Measurements from ENCODE around the gene C17orf58. TPM values are rescaled to one million over a fixed set of nuclear protein-coding genes. Genes with fewer than 3 reads are reported as not detected.

Gene C17orf58
- total and polyA plus RNA-seq, 9 of the 15 experiments (the other 6 are each of a cell fraction or from before 2014, with no cell fraction given): 8.6 to 37.4 (median 27.6) TPM

- no TSS peak for BruUV-seq (replicated peaks)
- CTCF ChIA-PET (ENCODE audit: low intra/inter-chr PET ratio): no interaction called here
- Histone ChIP-seq H3K36me3 (ENCODE audit: control insufficient read depth, insufficient read depth, low read length) (peaks cover 28% of the 10 kb centered on the region; the same call in 2 of the 3 replicates), H3K4me1 (replicated peaks in 1 of 2; ENCODE audit: control insufficient read depth in 2 of 2, insufficient read depth in 2 of 2, low read length in 2 of 2) (peaks cover 8 to 14% of the 10 kb centered on the region in 2 experiments), H4K20me1 (replicated peaks; ENCODE audit: control insufficient read depth, insufficient read depth, low read length) (no peaks in the 10 kb centered on the region), H3K27ac (ENCODE audit: extremely low read depth, low read depth, low read length) (no peak overlapping the region), H3K79me2 (ENCODE audit: control insufficient read depth, insufficient read depth, low read length) (peaks cover 34% of the 10 kb centered on the region), H3K4me2 (ENCODE audit: insufficient read depth, low read length) (0 out of 2 replicates have a peak overlapping the region, but pooled peaks have one; percentile 9), H2AFZ (ENCODE audit: low read depth, low read length) (peak overlapping the region; percentile 92), H3K9ac (ENCODE audit: insufficient read depth in 1 of 2, low read depth in 2 of 2, low read length in 2 of 2) (no peak overlapping the region), H3K9me1 (ENCODE audit: control insufficient read depth, insufficient read depth, low read length) (no peaks in the 10 kb centered on the region), H3K9me3 (replicated peaks; ENCODE audit: control insufficient read depth, insufficient read depth, low read depth, low read length) (no peaks in the 10 kb centered on the region), H3K27me3 (ENCODE audit: control insufficient read depth in 2 of 2, insufficient read depth in 2 of 2, low read length in 2 of 2) (no peaks in the 10 kb centered on the region), H3K4me3 (no peak overlapping the region)
- in situ Hi-C loops (cut with MboI): no loop called here
- POLR2A ChIA-PET: interaction anchor here (0.7 to 0.8 kb wide), 2 partner anchors 14 to 422 kb away, joined by 3 read pairs; no protein-coding TSS in a partner anchor
- FAIRE-seq: peak; percentile 59
- ATAC-seq: 0 out of 3 replicates have a peak, but pooled peaks have one; percentile 3
- WGBS (ENCODE audit: insufficient coverage, low coverage, missing lambda C conversion rate): 68% methylated on average over 7 of the region's 7 CpGs
- intact Hi-C loops (cut with micrococcal nuclease): no loop called here
- DNase-seq (ENCODE audit: extremely low read depth in 1 of 4, low spot score in 3 of 4): peak; percentile 22 to 48 (median 30)
- 0 out of 4 replicates have a peak, but pooled peaks of 1 of the 2 experiments have one; percentile 4 for TF ChIP-seq RCOR1 (IDR thresholded peaks at IDR 0.05; ENCODE audit: borderline replicate concordance in 1 of 2, low read depth in 2 of 2, low read length in 2 of 2)
- no peak for TF ChIP-seq DACH1 (IDR thresholded peaks at IDR 0.05; ENCODE audit: partially characterized antibody)
- TF ChIP-seq RBM14 (IDR thresholded peaks at IDR 0.05; ENCODE audit: borderline replicate concordance, insufficient read depth, low read depth, low read length): no peak
- no peak for TF ChIP-seq ID3 (CRISPR knock-in tag; IDR thresholded peaks at IDR 0.05)
- no peak for TF ChIP-seq ID3 (tag; IDR thresholded peaks at IDR 0.05)
- no peak for TF ChIP-seq ARID4B (CRISPR knock-in tag; IDR thresholded peaks at IDR 0.05)
- TF ChIP-seq NFIC (IDR thresholded peaks at IDR 0.05): no peak
- TF ChIP-seq USF2 (CRISPR knock-in tag; IDR thresholded peaks at IDR 0.05): peak; percentile 46
- TF ChIP-seq POU5F1 (IDR thresholded peaks at IDR 0.05; ENCODE audit: borderline replicate concordance, low read depth, low read length, partially characterized antibody): no peak
- no peak for TF ChIP-seq LCOR (CRISPR knock-in tag; IDR thresholded peaks at IDR 0.05)
- no peak for TF ChIP-seq CLOCK (CRISPR knock-in tag; IDR thresholded peaks at IDR 0.05; ENCODE audit: borderline replicate concordance)
- no peak for TF ChIP-seq ZNF436 (CRISPR knock-in tag; IDR thresholded peaks at IDR 0.05)
Measured at GRCh38 chr17:68033636-68034451, 37.6 kb upstream of the C17orf58 start.
